Breast epithelium (tissue), 3 donors: Measurements from ENCODE around the gene HCN1.

ENCODE experiments used
- POLR2A ChIP-seq: fragments of 450-650 bp; IDR thresholded peaks from one replicate; pipeline ENCODE4 v1.6.1; 2016; ENCODE audit warnings: antibody characterized with exemption, mild to moderate bottlenecking, moderate library complexity
- POLR2AphosphoS5 ChIP-seq, 3 donors: sonication (generic); formaldehyde crosslinking; IDR thresholded peaks; one replicate each; pipeline ENCODE4 v1.6.1; 2017; ENCODE audit warnings: antibody characterized with exemption in 3 of 3
- TF ChIP-seq, protein P1 (sequence below), 3 donors: fragments of 450-650 bp; IDR thresholded peaks; one replicate each; pipeline ENCODE4 v1.5.1; 2016 to 2017; ENCODE audit warnings: antibody characterized with exemption in 3 of 3, mild to moderate bottlenecking in 3 of 3, moderate library complexity in 3 of 3

DNA sequence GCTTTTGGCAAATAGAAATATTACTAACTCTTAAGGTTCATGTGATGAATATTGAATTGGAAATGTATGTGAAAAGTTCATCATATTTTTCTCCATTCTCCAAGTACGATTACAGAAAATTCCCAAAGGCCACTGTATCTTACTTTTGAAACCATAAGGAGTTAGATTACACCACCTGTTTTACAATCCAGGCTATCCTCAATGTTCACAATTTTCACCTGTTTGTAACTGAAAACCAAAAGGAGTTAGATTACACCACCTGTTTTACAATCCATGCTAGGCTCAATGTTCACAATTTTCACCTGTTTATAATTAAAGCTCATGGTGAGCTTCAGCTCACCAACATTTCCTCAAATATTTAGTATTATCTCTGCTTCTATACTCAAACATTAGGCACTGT, 188.0 kb downstream of the HCN1 start:
- TF ChIP-seq, protein P1, sequence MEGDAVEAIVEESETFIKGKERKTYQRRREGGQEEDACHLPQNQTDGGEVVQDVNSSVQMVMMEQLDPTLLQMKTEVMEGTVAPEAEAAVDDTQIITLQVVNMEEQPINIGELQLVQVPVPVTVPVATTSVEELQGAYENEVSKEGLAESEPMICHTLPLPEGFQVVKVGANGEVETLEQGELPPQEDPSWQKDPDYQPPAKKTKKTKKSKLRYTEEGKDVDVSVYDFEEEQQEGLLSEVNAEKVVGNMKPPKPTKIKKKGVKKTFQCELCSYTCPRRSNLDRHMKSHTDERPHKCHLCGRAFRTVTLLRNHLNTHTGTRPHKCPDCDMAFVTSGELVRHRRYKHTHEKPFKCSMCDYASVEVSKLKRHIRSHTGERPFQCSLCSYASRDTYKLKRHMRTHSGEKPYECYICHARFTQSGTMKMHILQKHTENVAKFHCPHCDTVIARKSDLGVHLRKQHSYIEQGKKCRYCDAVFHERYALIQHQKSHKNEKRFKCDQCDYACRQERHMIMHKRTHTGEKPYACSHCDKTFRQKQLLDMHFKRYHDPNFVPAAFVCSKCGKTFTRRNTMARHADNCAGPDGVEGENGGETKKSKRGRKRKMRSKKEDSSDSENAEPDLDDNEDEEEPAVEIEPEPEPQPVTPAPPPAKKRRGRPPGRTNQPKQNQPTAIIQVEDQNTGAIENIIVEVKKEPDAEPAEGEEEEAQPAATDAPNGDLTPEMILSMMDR (IDR thresholded peaks at IDR 0.05): no peak
- no peak for TF ChIP-seq POLR2A
- TF ChIP-seq POLR2AphosphoS5 (IDR thresholded peaks at IDR 0.05): no peak
